Measurements from ENCODE around the gene SLC17A2. TPM values are rescaled to one million over a fixed set of nuclear protein-coding genes. Genes with fewer than 3 reads are reported as not detected.

SLC17A2 gene
- total RNA-seq, 5 donors from 2014 or later (not counting 1 experiment from before 2014, with no cell fraction given), result not detected

GRCh38 chr6:25868436-25869183 lies 61.9 kb downstream of the SLC17A2 start:
- H3K27me3 Mint-ChIP-seq, result peaks cover 0 to 5% of the 10 kb centered on the region in 2 donors
- H3K4me3 Mint-ChIP-seq, result no peak overlapping the region
- ChIA-PET POLR2A (no interaction called here), CTCF (interaction anchor here in 1 of 2 donors (0.9 kb wide), 1 partner anchor 51 kb away, joined by 4 read pairs; no protein-coding TSS in a partner anchor)
- peaks cover 32 to 48% (median 39%) of the 10 kb centered on the region in 3 donors for H3K4me1 Mint-ChIP-seq
- H3K36me3 Mint-ChIP-seq, result no peaks in the 10 kb centered on the region
- no CpG with 5 or more reads among the region's 3 CpGs for WGBS (ENCODE audit: insufficient coverage)
- Histone ChIP-seq H3K27ac (ENCODE audit: low read length) (no peak overlapping the region), H3K27me3 (replicated peaks in 1 of 2; ENCODE audit: control insufficient read depth in 2 of 2, extremely low read depth in 1 of 2, insufficient read depth in 2 of 2, low read length in 1 of 2) (no peaks in the 10 kb centered on the region), H3K9me3 (no peaks in the 10 kb centered on the region), H3K4me3 (ENCODE audit: control insufficient read depth in 1 of 2, extremely low read depth in 1 of 2, low read length in 1 of 2) (no peak overlapping the region), H3K36me3 (ENCODE audit: control insufficient read depth in 2 of 2, extremely low read depth in 1 of 2, insufficient read depth in 1 of 2, low read length in 1 of 2) (no peaks in the 10 kb centered on the region), H3K4me1 (ENCODE audit: control insufficient read depth in 1 of 2, extremely low read depth in 1 of 2, insufficient read depth in 2 of 2, low read length in 2 of 2) (peaks cover 10 to 16% of the 10 kb centered on the region in 2 experiments)
- no peak for DNase-seq
- H3K27ac Mint-ChIP-seq, result no peak overlapping the region
- ATAC-seq (replicated peaks in 1 of 4), result no peak
- peaks cover 0 to 3% (median 0%) of the 10 kb centered on the region in 3 donors for H3K9me3 Mint-ChIP-seq

GRCh38 chr6:25866011-25866410 lies 64.5 kb downstream of the SLC17A2 start:
- H3K4me3 ChIP-seq (ENCODE audit: control insufficient read depth in 1 of 2, extremely low read depth in 1 of 2, low read length in 1 of 2), result no peak overlapping the region
- no peaks in the 10 kb centered on the region for H3K36me3 ChIP-seq (ENCODE audit: control insufficient read depth in 2 of 2, extremely low read depth in 1 of 2, insufficient read depth in 1 of 2, low read length in 1 of 2)
- peak overlapping the region; percentile 2 to 37 (median 21) for H3K4me3 Mint-ChIP-seq
- peaks cover 20 to 34% (median 27%) of the 10 kb centered on the region in 3 donors for H3K4me1 Mint-ChIP-seq
- H3K27ac ChIP-seq (ENCODE audit: low read length), result peak overlapping the region; percentile 78
- H3K27me3 ChIP-seq (replicated peaks in 1 of 2; ENCODE audit: control insufficient read depth in 2 of 2, extremely low read depth in 1 of 2, insufficient read depth in 2 of 2, low read length in 1 of 2), result no peaks in the 10 kb centered on the region
- POLR2A ChIA-PET, result interaction anchor here in 1 of 2 donors (1.5 kb wide), 1 partner anchor 154 kb away, joined by 3 read pairs; a partner anchor contains a TSS
- ATAC-seq (replicated peaks in 1 of 4) (peak; percentile 91 to 98 (median 98)), DNase-seq (peak in 32 of 35 experiments; percentile 1 to 77 (median 32))
- CTCF ChIA-PET, result interaction anchor here in 1 of 2 donors (1.5 to 1.7 kb wide), 2 partner anchors 16 to 127 kb away, joined by 4 to 6 read pairs; no protein-coding TSS in a partner anchor
- peaks cover 0 to 3% (median 0%) of the 10 kb centered on the region in 3 donors for H3K9me3 Mint-ChIP-seq
- H3K27ac Mint-ChIP-seq, result peak overlapping the region; percentile 85 to 87
- H3K27me3 Mint-ChIP-seq, result peaks cover 0 to 5% of the 10 kb centered on the region in 2 donors
- H3K4me1 ChIP-seq (ENCODE audit: control insufficient read depth in 1 of 2, extremely low read depth in 1 of 2, insufficient read depth in 2 of 2, low read length in 2 of 2), result peaks cover 10 to 11% of the 10 kb centered on the region in 2 experiments
- no CpG with 5 or more reads among the region's 3 CpGs for WGBS (ENCODE audit: insufficient coverage)
- no peaks in the 10 kb centered on the region for H3K9me3 ChIP-seq
- H3K36me3 Mint-ChIP-seq, result no peaks in the 10 kb centered on the region

GRCh38 chr6:25863360-25863759 lies 67.1 kb downstream of the SLC17A2 start:
- H3K27me3 Mint-ChIP-seq, result peaks cover 0 to 8% of the 10 kb centered on the region in 2 donors
- peaks cover 23 to 37% (median 27%) of the 10 kb centered on the region in 3 donors for H3K4me1 Mint-ChIP-seq
- DNase-seq (no peak), ATAC-seq (replicated peaks in 1 of 4) (no peak)
- no peaks in the 10 kb centered on the region for H3K9me3 ChIP-seq
- no peak overlapping the region for H3K27ac Mint-ChIP-seq
- H3K4me3 Mint-ChIP-seq, result no peak overlapping the region
- no peaks in the 10 kb centered on the region for H3K27me3 ChIP-seq (replicated peaks in 1 of 2; ENCODE audit: control insufficient read depth in 2 of 2, extremely low read depth in 1 of 2, insufficient read depth in 2 of 2, low read length in 1 of 2)
- no peak overlapping the region for H3K27ac ChIP-seq (ENCODE audit: low read length)
- ChIA-PET CTCF (no interaction called here), POLR2A (no interaction called here)
- H3K36me3 Mint-ChIP-seq, result no peaks in the 10 kb centered on the region
- H3K4me1 ChIP-seq (ENCODE audit: control insufficient read depth in 1 of 2, extremely low read depth in 1 of 2, insufficient read depth in 2 of 2, low read length in 2 of 2), result peaks cover 10 to 11% of the 10 kb centered on the region in 2 experiments
- no CpG with 5 or more reads among the region's 2 CpGs for WGBS (ENCODE audit: insufficient coverage)
- no peaks in the 10 kb centered on the region for H3K36me3 ChIP-seq (ENCODE audit: control insufficient read depth in 2 of 2, extremely low read depth in 1 of 2, insufficient read depth in 1 of 2, low read length in 1 of 2)
- no peak overlapping the region for H3K4me3 ChIP-seq (ENCODE audit: control insufficient read depth in 1 of 2, extremely low read depth in 1 of 2, low read length in 1 of 2)
- peaks cover 0 to 3% (median 0%) of the 10 kb centered on the region in 3 donors for H3K9me3 Mint-ChIP-seq

Other genes starting within 250 kb of the SLC17A2 start
- gene SLC17A4, start 175.9 kb downstream of the SLC17A2 start, total RNA-seq, result not detected
- gene SLC17A1, start 98.6 kb downstream of the SLC17A2 start, total RNA-seq, result under 1 TPM in 1 of 5 donors, not detected in 4; 0.16 TPM
- gene SLC17A3, start 56.4 kb downstream of the SLC17A2 start, total RNA-seq, result 1 to 10 TPM in 1 of 5 donors, under 1 TPM in 3, not detected in 1; 0.38 to 1.0 (median 0.67) TPM
- gene TRIM38, start 32.1 kb upstream of the SLC17A2 start, total RNA-seq, result 10 to 100 TPM; 20.5 to 29.3 (median 26.2) TPM
- gene HFE, start 156.7 kb upstream of the SLC17A2 start, total RNA-seq, result 1 to 10 TPM; 1.0 to 2.4 (median 1.8) TPM